Subcutaneous adipose tissue (tissue), 4 donors: ENCODE measurements around the gene ANOS1. TPM values are rescaled to one million over a fixed set of nuclear protein-coding genes. Genes with fewer than 3 reads are reported as not detected.

Experiments used
- CTCF ChIP-seq: fragments of 450-650 bp; IDR thresholded peaks from one replicate; pipeline ENCODE4 v1.5.1; 2016; ENCODE audit warnings: low read depth, mild to moderate bottlenecking, control low read depth, antibody characterized with exemption, moderate library complexity
- total RNA-seq, 4 donors: library from RNA; depleted of rRNA; stranded (reverse); fragments of >200 nt; gene quantifications; one replicate each; pipeline ENCODE4 v1.1.0, GENCODE V29; 2016

Gene ANOS1
- total RNA-seq, 4 donors from 2014 or later: 3.2 to 15.3 (median 11.8) TPM

- TF ChIP-seq CTCF: no peak
Measured at GRCh38 chrX:8675006-8675630, 56.8 kb downstream of the ANOS1 start.

- TF ChIP-seq CTCF: no peak
Measured at GRCh38 chrX:8673201-8673600, 58.7 kb downstream of the ANOS1 start.

- TF ChIP-seq CTCF: no peak
Measured at GRCh38 chrX:8672176-8672575, 59.8 kb downstream of the ANOS1 start.

- no peak for TF ChIP-seq CTCF
Measured at GRCh38 chrX:8668813-8669212, 63.1 kb downstream of the ANOS1 start.

- no peak for TF ChIP-seq CTCF
Measured at GRCh38 chrX:8663325-8663724, 68.6 kb downstream of the ANOS1 start.

- TF ChIP-seq CTCF: no peak
Measured at GRCh38 chrX:8657883-8658282, 74.1 kb downstream of the ANOS1 start.

- TF ChIP-seq CTCF: no peak
Measured at GRCh38 chrX:8653956-8654355, 78.0 kb downstream of the ANOS1 start.
